HL-60/S4 treated with phorbol 12-myristate 13-acetate at 8.2 ng/mL for 4 days and 3 days (cell line): Measurements from ENCODE around the gene PTPRJ.

Experiments
- in situ Hi-C: fragments of 300-500 bp; cut with MboI; formaldehyde crosslinking; loops from 2 replicates; pipeline ENCODE4 v1.15.0; 2022; ENCODE audit warnings: low sequenced_read_pairs

PTPRJ gene

GRCh38 chr11:47967577-47968525, 12.5 kb upstream of the PTPRJ start:
- in situ Hi-C loops: no loop called here

GRCh38 chr11:47969401-47969800, 11.0 kb upstream of the PTPRJ start:
- in situ Hi-C loops: no loop called here

GRCh38 chr11:47971501-47971900, 8.9 kb upstream of the PTPRJ start:
- in situ Hi-C loops: no loop called here

DNA sequence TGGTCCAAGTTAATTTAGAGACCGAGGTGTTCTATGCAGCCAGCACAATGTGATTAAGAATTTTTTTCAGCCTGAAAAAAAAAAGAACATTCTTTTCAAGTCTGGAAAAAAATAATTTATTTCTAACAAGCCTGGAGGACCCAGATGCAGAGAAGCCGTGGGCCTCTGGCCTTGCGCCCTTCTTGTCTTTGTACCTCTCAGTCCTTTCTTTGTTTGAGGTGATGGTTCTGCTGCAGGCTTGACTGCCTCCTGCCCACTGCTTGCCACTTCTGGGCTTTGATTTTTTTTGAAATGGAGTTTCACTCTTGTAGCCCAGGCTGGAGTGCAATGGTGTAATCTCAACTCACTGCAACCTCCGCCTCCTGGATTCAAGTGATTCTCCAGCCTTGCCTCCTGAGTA, 7.2 kb upstream of the PTPRJ start:
- in situ Hi-C loops: no loop called here

DNA sequence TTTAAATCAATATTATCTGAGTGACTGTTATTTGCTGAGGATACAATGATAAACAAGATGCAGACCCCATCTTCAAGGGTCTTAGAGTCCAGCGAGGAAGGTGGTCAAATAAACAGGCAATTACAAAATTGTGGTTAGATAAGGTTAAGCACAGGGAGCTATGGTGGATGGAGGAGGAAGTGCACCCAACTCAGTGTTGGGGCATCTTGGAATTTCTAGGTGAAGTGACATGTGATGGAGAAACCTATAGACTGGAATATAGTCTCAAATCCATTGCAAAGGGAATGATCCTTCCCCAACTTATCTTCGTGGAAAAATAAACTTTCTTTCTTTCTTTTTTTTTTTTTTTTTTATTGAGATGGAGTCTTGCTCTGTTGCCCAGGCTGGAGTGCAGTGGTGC, 3.4 kb upstream of the PTPRJ start:
- in situ Hi-C loops: no loop called here

GRCh38 chr11:47977623-47978022, 2.7 kb upstream of the PTPRJ start:
- in situ Hi-C loops: no loop called here

- in situ Hi-C loops: no loop called here
Observed at GRCh38 chr11:47979378-47980087, 826 bp upstream of the PTPRJ start.

GRCh38 chr11:47980907-47981621, 705 bp downstream of the PTPRJ start:
- in situ Hi-C loops: no loop called here

DNA sequence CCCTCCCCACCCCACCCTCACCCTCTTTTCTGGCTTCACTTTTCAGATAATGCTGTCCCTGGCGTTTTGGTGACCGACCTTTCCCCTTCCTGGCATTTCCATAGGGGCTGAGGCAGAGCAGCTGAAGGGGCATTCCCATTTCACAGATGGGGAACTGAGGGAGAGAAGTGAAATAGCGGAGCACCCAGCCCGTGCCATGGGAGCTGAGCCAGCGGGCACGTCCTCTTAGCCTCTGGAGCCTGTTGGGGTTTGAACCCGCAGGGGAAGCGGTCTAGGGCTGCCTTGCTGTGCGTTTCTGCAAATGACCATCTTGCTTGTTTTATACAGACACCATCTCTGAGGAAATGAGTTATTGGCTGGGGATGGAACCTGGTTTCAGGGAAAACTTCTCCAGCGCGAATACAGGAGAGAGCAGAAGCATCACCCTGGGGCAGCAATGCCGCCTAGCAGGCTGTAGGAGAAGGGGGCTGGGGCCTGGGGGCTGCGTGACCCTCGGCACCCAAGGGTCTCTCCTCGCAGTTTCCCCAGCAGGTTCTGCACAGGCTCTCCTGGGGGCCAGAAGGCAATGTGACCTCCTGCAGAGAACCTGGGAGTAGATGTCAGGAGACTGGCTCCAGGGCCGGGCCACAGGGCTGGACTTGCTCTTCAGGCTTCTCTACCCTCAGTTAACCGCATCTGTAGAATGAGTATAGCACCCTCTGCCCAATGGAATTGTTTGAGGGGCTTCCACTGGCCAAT, 1.5 kb downstream of the PTPRJ start:
- in situ Hi-C loops: no loop called here

GRCh38 chr11:47982616-47983015, 2.3 kb downstream of the PTPRJ start:
- in situ Hi-C loops: no loop called here

- in situ Hi-C loops: no loop called here
Observed at GRCh38 chr11:47983464-47984397, 3.4 kb downstream of the PTPRJ start.

DNA sequence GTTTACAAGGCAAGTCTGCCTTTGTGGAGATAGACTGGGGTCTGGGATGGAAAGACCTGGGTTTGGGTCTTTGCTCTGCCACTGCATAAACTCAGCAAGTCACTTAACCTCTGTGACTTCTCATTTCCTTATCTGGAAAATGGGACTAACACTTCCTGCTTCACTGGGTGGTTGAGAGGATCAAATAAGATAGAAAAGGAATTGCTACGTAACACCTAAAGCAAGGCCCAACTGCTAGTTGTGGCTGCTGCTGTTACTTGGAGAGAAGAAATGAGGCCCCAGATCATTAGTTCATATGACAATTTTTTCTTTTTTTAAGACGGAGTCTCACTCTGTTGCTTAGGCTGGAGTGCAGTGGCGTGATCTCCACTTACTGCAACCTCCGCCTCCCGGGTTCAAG, 5.9 kb downstream of the PTPRJ start:
- in situ Hi-C loops: no loop called here

- in situ Hi-C loops: no loop called here
Observed at GRCh38 chr11:47986742-47987141, 6.4 kb downstream of the PTPRJ start.

DNA sequence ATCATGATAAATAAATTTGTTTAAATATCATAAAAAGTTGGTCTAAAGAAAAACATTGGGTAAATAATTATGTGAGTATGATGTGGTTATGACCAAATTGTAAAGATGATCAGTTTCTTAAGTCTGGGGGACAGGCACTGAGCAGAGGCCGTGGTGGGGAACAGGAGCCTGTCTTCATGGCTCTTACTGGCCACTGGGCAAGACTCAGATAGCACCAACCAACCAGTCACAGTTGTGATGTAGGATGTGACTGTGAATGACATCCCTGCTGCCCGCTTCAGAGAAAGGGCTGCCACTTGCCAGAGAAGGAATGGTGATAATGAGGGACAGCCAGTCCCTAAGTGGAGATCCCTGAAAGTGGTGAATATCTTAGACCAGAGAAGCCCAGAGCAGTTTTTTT, 7.0 kb downstream of the PTPRJ start:
- in situ Hi-C loops: no loop called here

- in situ Hi-C loops: no loop called here
Observed at GRCh38 chr11:47987781-47988180, 7.4 kb downstream of the PTPRJ start.

- in situ Hi-C loops: no loop called here
Observed at GRCh38 chr11:47989779-47990178, 9.4 kb downstream of the PTPRJ start.

DNA sequence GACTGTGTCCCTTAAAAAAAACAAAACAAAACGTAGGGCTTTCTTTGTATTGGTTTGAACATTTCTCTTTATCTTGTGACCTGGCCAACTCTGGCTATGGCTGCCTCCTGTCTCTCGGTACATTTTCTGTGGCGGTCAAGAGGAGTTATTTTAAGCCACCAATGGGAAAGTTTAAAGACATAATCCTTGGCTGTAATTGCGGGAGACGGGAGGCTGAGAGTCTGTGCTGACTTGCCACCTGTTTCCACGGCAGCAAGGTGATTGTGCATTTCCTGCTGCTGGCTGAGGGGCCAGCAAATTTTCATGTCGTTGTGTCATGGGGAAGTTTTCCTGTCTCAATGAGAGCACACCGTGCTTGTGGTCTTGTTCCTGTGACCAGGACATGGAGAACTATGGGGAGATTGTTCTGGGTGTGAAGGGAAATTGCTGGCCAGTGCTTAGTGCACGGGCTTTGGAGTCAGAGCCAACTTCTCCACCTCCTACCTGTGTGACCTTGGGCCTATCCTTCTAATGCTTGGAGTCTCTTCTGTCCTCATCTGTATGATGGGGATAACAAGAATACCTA, 11.0 kb downstream of the PTPRJ start:
- in situ Hi-C loops: no loop called here

- in situ Hi-C loops: no loop called here
Observed at GRCh38 chr11:47991894-47992293, 11.5 kb downstream of the PTPRJ start.
